ENCODE data around the gene CCR6. TPM values are rescaled to one million over a fixed set of nuclear protein-coding genes. Genes with fewer than 3 reads are reported as not detected.

The CCR6 gene
- total RNA-seq, 4 donors from 2014 or later = 0.23 to 2.4 (median 0.57) TPM; not detected in 1

- Histone ChIP-seq H3K9me3 (no peaks in the 10 kb centered on the region), H3K36me3 (no peaks in the 10 kb centered on the region), H3K4me1 (peaks cover 0 to 15% (median 0%) of the 10 kb centered on the region in 3 donors), H3K4me3 (no peak overlapping the region), H3K27me3 (peaks cover 0 to 39% (median 0%) of the 10 kb centered on the region in 4 donors), H3K27ac (peak overlapping the region in 2 of 4 donors; percentile 14 to 52)
- no peak for TF ChIP-seq POLR2A (IDR thresholded peaks at IDR 0.05)
- TF ChIP-seq, protein P1, sequence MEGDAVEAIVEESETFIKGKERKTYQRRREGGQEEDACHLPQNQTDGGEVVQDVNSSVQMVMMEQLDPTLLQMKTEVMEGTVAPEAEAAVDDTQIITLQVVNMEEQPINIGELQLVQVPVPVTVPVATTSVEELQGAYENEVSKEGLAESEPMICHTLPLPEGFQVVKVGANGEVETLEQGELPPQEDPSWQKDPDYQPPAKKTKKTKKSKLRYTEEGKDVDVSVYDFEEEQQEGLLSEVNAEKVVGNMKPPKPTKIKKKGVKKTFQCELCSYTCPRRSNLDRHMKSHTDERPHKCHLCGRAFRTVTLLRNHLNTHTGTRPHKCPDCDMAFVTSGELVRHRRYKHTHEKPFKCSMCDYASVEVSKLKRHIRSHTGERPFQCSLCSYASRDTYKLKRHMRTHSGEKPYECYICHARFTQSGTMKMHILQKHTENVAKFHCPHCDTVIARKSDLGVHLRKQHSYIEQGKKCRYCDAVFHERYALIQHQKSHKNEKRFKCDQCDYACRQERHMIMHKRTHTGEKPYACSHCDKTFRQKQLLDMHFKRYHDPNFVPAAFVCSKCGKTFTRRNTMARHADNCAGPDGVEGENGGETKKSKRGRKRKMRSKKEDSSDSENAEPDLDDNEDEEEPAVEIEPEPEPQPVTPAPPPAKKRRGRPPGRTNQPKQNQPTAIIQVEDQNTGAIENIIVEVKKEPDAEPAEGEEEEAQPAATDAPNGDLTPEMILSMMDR (IDR thresholded peaks at IDR 0.05) = no peak
- WGBS, 2 donors = 73 to 86% methylated on average over 7 to 9 of the region's 10 CpGs
- DNase-seq = no peak
- intact Hi-C loops (cut with DNase I) = no loop called here
Measured at GRCh38 chr6:167115054-167115453, 7.8 kb upstream of the CCR6 start.

- no peak for TF ChIP-seq POLR2A (IDR thresholded peaks at IDR 0.05)
- TF ChIP-seq, protein P1 (IDR thresholded peaks at IDR 0.05) = no peak
- H3K36me3 ChIP-seq = no peaks in the 10 kb centered on the region
- no peak overlapping the region for H3K27ac ChIP-seq
- peak overlapping the region in 3 of 4 donors; percentile 3 to 43 (median 6) for H3K4me3 ChIP-seq
- H3K4me1 ChIP-seq = peaks cover 0 to 15% (median 0%) of the 10 kb centered on the region in 3 donors
- H3K9me3 ChIP-seq = no peaks in the 10 kb centered on the region
- H3K27me3 ChIP-seq = peaks cover 0 to 31% (median 0%) of the 10 kb centered on the region in 4 donors
- intact Hi-C loops (cut with DNase I) = no loop called here
- WGBS, 2 donors = 19 to 33% methylated on average over 14 to 24 of the region's 25 CpGs
- DNase-seq = no peak
Measured at GRCh38 chr6:167116109-167116837, 6.6 kb upstream of the CCR6 start.

GRCh38 chr6:167116838-167117228, 6.1 kb upstream of the CCR6 start:
- intact Hi-C loops (cut with DNase I) = no loop called here
- no peak overlapping the region for H3K27ac ChIP-seq
- DNase-seq = no peak
- no peaks in the 10 kb centered on the region for H3K36me3 ChIP-seq
- 45 to 72% methylated on average over 4 to 11 of the region's 14 CpGs for WGBS, 2 donors
- H3K27me3 ChIP-seq = peaks cover 0 to 33% (median 0%) of the 10 kb centered on the region in 4 donors
- no peak overlapping the region for H3K4me3 ChIP-seq
- no peaks in the 10 kb centered on the region for H3K9me3 ChIP-seq
- peaks cover 0 to 15% (median 0%) of the 10 kb centered on the region in 3 donors for H3K4me1 ChIP-seq
- TF ChIP-seq, protein P1 (IDR thresholded peaks at IDR 0.05) = no peak
- no peak for TF ChIP-seq POLR2A (IDR thresholded peaks at IDR 0.05)

- WGBS, 2 donors = 69 to 71% methylated on average over 7 of the region's 7 CpGs
- Histone ChIP-seq H3K36me3 (no peaks in the 10 kb centered on the region), H3K27me3 (peaks cover 0 to 29% (median 0%) of the 10 kb centered on the region in 4 donors), H3K9me3 (no peaks in the 10 kb centered on the region), H3K27ac (no peak overlapping the region), H3K4me3 (no peak overlapping the region), H3K4me1 (peaks cover 0 to 15% (median 0%) of the 10 kb centered on the region in 3 donors)
- intact Hi-C loops (cut with DNase I) = no loop called here
- no peak for TF ChIP-seq POLR2A (IDR thresholded peaks at IDR 0.05)
- TF ChIP-seq, protein P1 (IDR thresholded peaks at IDR 0.05) = no peak
- DNase-seq = no peak
Measured at GRCh38 chr6:167118006-167118405, 4.9 kb upstream of the CCR6 start.

DNA sequence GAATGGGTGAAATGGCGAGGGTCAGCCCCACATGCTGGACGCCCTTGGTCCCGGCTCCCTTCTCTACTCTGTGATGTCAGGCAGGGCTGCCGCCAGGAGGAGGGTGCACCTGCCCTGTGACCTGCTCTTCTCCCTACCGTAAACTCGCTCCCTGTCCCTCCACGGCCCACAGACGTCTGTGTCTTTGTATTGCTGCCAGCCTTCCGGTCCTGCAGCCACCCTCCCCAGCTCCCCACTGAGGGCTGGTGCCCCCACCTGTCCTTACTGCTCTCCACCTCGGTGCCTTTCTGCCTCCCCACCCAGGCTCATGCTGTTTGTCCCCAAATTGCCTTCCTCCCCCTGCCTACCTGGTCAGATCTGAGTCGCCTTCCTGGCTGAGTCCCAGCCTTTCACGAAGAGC, 4.1 kb upstream of the CCR6 start:
- intact Hi-C loops (cut with DNase I) = no loop called here
- H3K27ac ChIP-seq = peak overlapping the region in 2 of 4 donors; percentile 39 to 66

More for the DNA sequence above, 4.1 kb upstream of the CCR6 start:
- H3K9me3 ChIP-seq = no peaks in the 10 kb centered on the region
- H3K36me3 ChIP-seq = no peaks in the 10 kb centered on the region
- H3K4me3 ChIP-seq = peak overlapping the region in 1 of 4 donors; percentile 9
- TF ChIP-seq POLR2A (IDR thresholded peaks at IDR 0.05) = no peak
- TF ChIP-seq, protein P1 (IDR thresholded peaks at IDR 0.05) = no peak
- peaks cover 0 to 15% (median 0%) of the 10 kb centered on the region in 3 donors for H3K4me1 ChIP-seq
- peaks cover 0 to 29% (median 0%) of the 10 kb centered on the region in 4 donors for H3K27me3 ChIP-seq
- WGBS, 2 donors = 73 to 81% methylated on average over 9 to 12 of the region's 12 CpGs
- no peak for DNase-seq
